ENCODE results near the gene SLC24A4. TPM values are rescaled to one million over a fixed set of nuclear protein-coding genes. Genes with fewer than 3 reads are reported as not detected.

The SLC24A4 gene
- total and polyA plus RNA-seq, 2 of the 4 experiments (the other 2 are of a cell fraction) = not detected

DNA sequence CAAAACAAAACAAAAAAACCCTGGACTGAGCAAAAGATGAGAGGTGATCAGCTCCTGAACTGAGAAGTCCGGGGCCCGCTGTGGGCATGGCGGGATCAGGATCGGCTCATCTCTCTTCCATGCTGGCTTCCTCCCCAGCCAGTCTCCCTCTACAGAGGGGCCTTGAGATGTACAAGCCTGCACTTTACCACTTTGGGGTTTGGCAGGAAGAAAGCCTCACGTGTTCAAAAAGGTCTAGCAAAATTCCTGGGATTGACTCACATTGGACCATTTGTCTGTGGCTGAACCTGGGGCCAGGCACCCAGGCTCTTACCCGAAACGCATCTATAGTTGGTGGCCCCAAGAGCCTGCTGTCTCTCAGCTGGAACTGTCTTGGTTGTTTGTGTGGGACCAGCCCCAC, 89.0 kb downstream of the SLC24A4 start:
- H2BK20ac ChIP-seq (ENCODE audit: low read depth, low read length) = peak overlapping the region; percentile 59
- WGBS, 2 experiments (ENCODE audit: extremely low coverage in 2 of 2, insufficient read length in 1 of 2) = 60% methylated on average over 3 of the region's 7 CpGs; no CpG with 5 or more reads in 1 of the 2 experiments
- no peak overlapping the region for H3K4me3 ChIP-seq (ENCODE audit: insufficient read depth, low read depth, low read length)
- H3K9me3 ChIP-seq (ENCODE audit: control insufficient read depth, insufficient read depth, low read length) = no peaks in the 10 kb centered on the region
- H3K9ac ChIP-seq (ENCODE audit: low read depth, low read length) = no peak overlapping the region
- no peak overlapping the region for H3K27ac ChIP-seq (ENCODE audit: insufficient read depth, low read length)
- ChIA-PET CTCF (no interaction called here), POLR2A (ENCODE audit: unreplicated experiment) (no interaction called here)
- peaks cover 25% of the 10 kb centered on the region for H3K9me1 ChIP-seq (ENCODE audit: insufficient read depth, low read length)
- H2AK9ac ChIP-seq (replicated peaks; ENCODE audit: low read depth, low read length, poor library complexity) = no peak overlapping the region
- H3K56ac ChIP-seq (ENCODE audit: extremely low read depth, insufficient read depth, low read length) = no peak overlapping the region
- TF ChIP-seq, protein P1, sequence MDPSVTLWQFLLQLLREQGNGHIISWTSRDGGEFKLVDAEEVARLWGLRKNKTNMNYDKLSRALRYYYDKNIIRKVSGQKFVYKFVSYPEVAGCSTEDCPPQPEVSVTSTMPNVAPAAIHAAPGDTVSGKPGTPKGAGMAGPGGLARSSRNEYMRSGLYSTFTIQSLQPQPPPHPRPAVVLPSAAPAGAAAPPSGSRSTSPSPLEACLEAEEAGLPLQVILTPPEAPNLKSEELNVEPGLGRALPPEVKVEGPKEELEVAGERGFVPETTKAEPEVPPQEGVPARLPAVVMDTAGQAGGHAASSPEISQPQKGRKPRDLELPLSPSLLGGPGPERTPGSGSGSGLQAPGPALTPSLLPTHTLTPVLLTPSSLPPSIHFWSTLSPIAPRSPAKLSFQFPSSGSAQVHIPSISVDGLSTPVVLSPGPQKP (IDR thresholded peaks at IDR 0.05; ENCODE audit: borderline replicate concordance, low read depth, low read length) = no peak
- TF ChIP-seq BHLHE40 (IDR thresholded peaks at IDR 0.05; ENCODE audit: low read depth, low read length) (no peak), NFE2L2 (IDR thresholded peaks at IDR 0.05; ENCODE audit: low read depth, low read length) (no peak), RCOR1 (IDR thresholded peaks at IDR 0.05; ENCODE audit: insufficient replicate concordance, low read length) (no peak), MAZ (IDR thresholded peaks at IDR 0.05; ENCODE audit: borderline replicate concordance, low read depth, low read length) (no peak), FOS (IDR thresholded peaks at IDR 0.05; ENCODE audit: low read depth, low read length) (no peak), POLR2A (IDR thresholded peaks at IDR 0.05; ENCODE audit: low read depth, low read length) (no peak), CHD1 (IDR thresholded peaks at IDR 0.05; ENCODE audit: low read depth, low read length) (no peak), MAFK (IDR thresholded peaks at IDR 0.05; ENCODE audit: low read depth, low read length) (no peak), RAD21 (IDR thresholded peaks at IDR 0.05; ENCODE audit: low read length) (no peak), SMC3 (IDR thresholded peaks at IDR 0.05; ENCODE audit: low read depth, low read length) (no peak), RFX5 (IDR thresholded peaks at IDR 0.05; ENCODE audit: low read depth, low read length) (no peak)
- TF ChIP-seq, protein P2, sequence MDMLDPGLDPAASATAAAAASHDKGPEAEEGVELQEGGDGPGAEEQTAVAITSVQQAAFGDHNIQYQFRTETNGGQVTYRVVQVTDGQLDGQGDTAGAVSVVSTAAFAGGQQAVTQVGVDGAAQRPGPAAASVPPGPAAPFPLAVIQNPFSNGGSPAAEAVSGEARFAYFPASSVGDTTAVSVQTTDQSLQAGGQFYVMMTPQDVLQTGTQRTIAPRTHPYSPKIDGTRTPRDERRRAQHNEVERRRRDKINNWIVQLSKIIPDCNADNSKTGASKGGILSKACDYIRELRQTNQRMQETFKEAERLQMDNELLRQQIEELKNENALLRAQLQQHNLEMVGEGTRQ (IDR thresholded peaks at IDR 0.05; ENCODE audit: low read depth, low read length) = no peak
- TF ChIP-seq, protein P3, sequence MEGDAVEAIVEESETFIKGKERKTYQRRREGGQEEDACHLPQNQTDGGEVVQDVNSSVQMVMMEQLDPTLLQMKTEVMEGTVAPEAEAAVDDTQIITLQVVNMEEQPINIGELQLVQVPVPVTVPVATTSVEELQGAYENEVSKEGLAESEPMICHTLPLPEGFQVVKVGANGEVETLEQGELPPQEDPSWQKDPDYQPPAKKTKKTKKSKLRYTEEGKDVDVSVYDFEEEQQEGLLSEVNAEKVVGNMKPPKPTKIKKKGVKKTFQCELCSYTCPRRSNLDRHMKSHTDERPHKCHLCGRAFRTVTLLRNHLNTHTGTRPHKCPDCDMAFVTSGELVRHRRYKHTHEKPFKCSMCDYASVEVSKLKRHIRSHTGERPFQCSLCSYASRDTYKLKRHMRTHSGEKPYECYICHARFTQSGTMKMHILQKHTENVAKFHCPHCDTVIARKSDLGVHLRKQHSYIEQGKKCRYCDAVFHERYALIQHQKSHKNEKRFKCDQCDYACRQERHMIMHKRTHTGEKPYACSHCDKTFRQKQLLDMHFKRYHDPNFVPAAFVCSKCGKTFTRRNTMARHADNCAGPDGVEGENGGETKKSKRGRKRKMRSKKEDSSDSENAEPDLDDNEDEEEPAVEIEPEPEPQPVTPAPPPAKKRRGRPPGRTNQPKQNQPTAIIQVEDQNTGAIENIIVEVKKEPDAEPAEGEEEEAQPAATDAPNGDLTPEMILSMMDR (conservative IDR thresholded peaks at IDR 0.05; ENCODE audit: low read depth, low read length) = no peak
- H2AK5ac ChIP-seq (ENCODE audit: low read depth, low read length) = 0 out of 2 replicates have a peak overlapping the region, but pooled peaks have one; percentile 84
- H3K4ac ChIP-seq (ENCODE audit: low read depth, low read length) = peak overlapping the region; percentile 63; the same call in 1 of the 2 replicates
- DNase-seq (no peak), ATAC-seq (ENCODE audit: low read depth) (no peak)
- H3K23ac ChIP-seq (ENCODE audit: low read depth, low read length) = no peak overlapping the region
- H2BK5ac ChIP-seq (ENCODE audit: low read depth, low read length, poor library complexity, severe bottlenecking) = no peak overlapping the region
- H3K36me3 ChIP-seq (ENCODE audit: control insufficient read depth, insufficient read depth, low read length) = no peaks in the 10 kb centered on the region
- H3K4me1 ChIP-seq (ENCODE audit: control insufficient read depth, insufficient read depth, low read length) = peaks cover 19% of the 10 kb centered on the region
- H2BK120ac ChIP-seq (ENCODE audit: low read depth, low read length) = peak overlapping the region; percentile 49
- H3K79me1 ChIP-seq (ENCODE audit: low read depth in 1 of 2, low read length in 2 of 2) = no peaks in the 10 kb centered on the region
- H3K27me3 ChIP-seq (ENCODE audit: control insufficient read depth, insufficient read depth, low read length) = no peaks in the 10 kb centered on the region
- 0 out of 3 replicates have a peak overlapping the region, but pooled peaks have one; percentile 18 for H2BK15ac ChIP-seq (ENCODE audit: low read depth, low read length)
- H4K8ac ChIP-seq (ENCODE audit: low read depth in 2 of 2, low read length in 2 of 2) = no peak overlapping the region
- in situ Hi-C loops (cut with MboI; ENCODE audit: low sequenced_read_pairs) (no loop called here), intact Hi-C loops (cut with micrococcal nuclease) (no loop called here), dilution Hi-C loops (cut with HindIII; ENCODE audit: low sequenced_read_pairs, unreplicated experiment) (no loop called here)
- H3K4me2 ChIP-seq (ENCODE audit: low read depth, low read length) = no peak overlapping the region
- no peak overlapping the region for H4K5ac ChIP-seq (ENCODE audit: low read depth, low read length)
- no TSS peak for BruUV-seq (replicated peaks)
- no peak overlapping the region for H2AFZ ChIP-seq (replicated peaks; ENCODE audit: low read length, poor library complexity)
- H3K18ac ChIP-seq (ENCODE audit: low read depth, low read length) = no peak overlapping the region
- peaks cover 3% of the 10 kb centered on the region; the same call in 1 of the 2 replicates for H4K20me1 ChIP-seq (ENCODE audit: insufficient read depth, low read length)
- H3K14ac ChIP-seq (replicated peaks; ENCODE audit: low read depth, low read length) = no peak overlapping the region
- no peak overlapping the region for H4K91ac ChIP-seq (ENCODE audit: insufficient read depth, low read depth, low read length)

Measured in IMR-90 (cell line).